Urinary bladder (tissue), 4 donors: ENCODE measurements around the gene TRPM6. TPM values are rescaled to one million over a fixed set of nuclear protein-coding genes. Genes with fewer than 3 reads are reported as not detected.
"Not testable (repeated sequence)": the region's sequence is repeated elsewhere in the genome, so short reads cannot be mapped to it uniquely, and the experiment has no call there.

Experiments used
- DNase-seq: peaks from one replicate; pipeline ENCODE4 v3.0.0-alpha.2; 2015; ENCODE audit errors: extremely low spot score
- H3K27ac ChIP-seq: one replicate; pipeline ENCODE4 v1.5.1; 2013; ENCODE audit warnings: low read depth, mild to moderate bottlenecking, moderate library complexity
- H3K36me3 ChIP-seq: one replicate; pipeline ENCODE4 v1.6.1; 2013; ENCODE audit warnings: mild to moderate bottlenecking, moderate library complexity; ENCODE audit not compliant: insufficient read depth
- H3K4me1 ChIP-seq: one replicate; pipeline ENCODE4 v1.6.1; 2013; ENCODE audit warnings: mild to moderate bottlenecking, moderate library complexity; ENCODE audit not compliant: insufficient read depth
- H3K4me3 ChIP-seq: one replicate; pipeline ENCODE4 v1.5.1; 2013; ENCODE audit warnings: low read depth, low read length
- WGBS: extraction: QIAGEN DNeasy Blood & Tissue Kit; methylation state at CpG from one replicate; pipeline ENCODE4 v1.1.7; 2013; 5-methylcytosine and 5-hydroxymethylcytosine counted together
- polyA plus RNA-seq: library from polyadenylated mRNA; stranded (reverse); fragments of 200-250 nt; gene quantifications from one replicate; pipeline ENCODE4 v1.2.3, GENCODE V29; 2013
- total RNA-seq: library from RNA; depleted of rRNA; stranded (reverse); fragments of >200 nt; gene quantifications from one replicate; pipeline ENCODE4 v1.2.3, GENCODE V29; 2014
- donor health status: healthy with polysubstance abuse.
- donor health status: healthy.

Gene TRPM6
- total and polyA plus RNA-seq, 2 donors = 0.24 to 0.63 TPM

- WGBS = 69% methylated on average over 2 of the region's 2 CpGs
- Histone ChIP-seq H3K27ac (no peak overlapping the region), H3K36me3 (no peaks in the 10 kb centered on the region), H3K4me3 (no peak overlapping the region), H3K4me1 (no peaks in the 10 kb centered on the region)
- no peak for DNase-seq
Observed at GRCh38 chr9:74874220-74874619, 13.5 kb downstream of the TRPM6 start.

GRCh38 chr9:74872619-74873233, 15.0 kb downstream of the TRPM6 start:
- no peaks in the 10 kb centered on the region for H3K4me1 ChIP-seq
- 81% methylated on average over 9 of the region's 9 CpGs for WGBS
- H3K27ac ChIP-seq = no peak overlapping the region
- DNase-seq = no peak
- H3K4me3 ChIP-seq = no peak overlapping the region
- no peaks in the 10 kb centered on the region for H3K36me3 ChIP-seq

DNA sequence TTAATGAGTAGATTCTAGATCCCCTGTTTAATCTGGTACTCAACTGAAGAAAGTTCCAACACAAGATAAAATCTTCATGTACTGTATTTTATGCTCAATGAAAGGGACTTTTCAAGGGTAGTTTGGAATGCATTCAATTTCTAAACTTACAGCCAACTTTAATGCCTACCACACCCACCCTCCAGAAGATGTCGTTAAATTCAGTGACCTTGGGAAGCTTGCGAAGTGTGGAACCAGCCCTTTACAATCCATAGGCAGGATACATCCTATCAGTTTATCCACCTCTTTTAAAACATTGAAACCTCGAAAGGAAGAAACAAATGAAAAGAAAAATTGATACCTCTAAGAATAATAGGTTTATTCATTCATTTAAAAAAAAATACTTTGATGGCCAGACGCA, 20.2 kb downstream of the TRPM6 start:
- Histone ChIP-seq H3K4me3 (no peak overlapping the region), H3K27ac (no peak overlapping the region), H3K36me3 (no peaks in the 10 kb centered on the region), H3K4me1 (no peaks in the 10 kb centered on the region)
- DNase-seq = no peak
- WGBS = 74% methylated on average over 4 of the region's 4 CpGs

- Histone ChIP-seq H3K4me3 (no peak overlapping the region), H3K36me3 (no peaks in the 10 kb centered on the region), H3K4me1 (no peaks in the 10 kb centered on the region), H3K27ac (no peak overlapping the region)
- 48% methylated on average over 3 of the region's 3 CpGs for WGBS
- no peak for DNase-seq
Observed at GRCh38 chr9:74865177-74865576, 22.5 kb downstream of the TRPM6 start.

DNA sequence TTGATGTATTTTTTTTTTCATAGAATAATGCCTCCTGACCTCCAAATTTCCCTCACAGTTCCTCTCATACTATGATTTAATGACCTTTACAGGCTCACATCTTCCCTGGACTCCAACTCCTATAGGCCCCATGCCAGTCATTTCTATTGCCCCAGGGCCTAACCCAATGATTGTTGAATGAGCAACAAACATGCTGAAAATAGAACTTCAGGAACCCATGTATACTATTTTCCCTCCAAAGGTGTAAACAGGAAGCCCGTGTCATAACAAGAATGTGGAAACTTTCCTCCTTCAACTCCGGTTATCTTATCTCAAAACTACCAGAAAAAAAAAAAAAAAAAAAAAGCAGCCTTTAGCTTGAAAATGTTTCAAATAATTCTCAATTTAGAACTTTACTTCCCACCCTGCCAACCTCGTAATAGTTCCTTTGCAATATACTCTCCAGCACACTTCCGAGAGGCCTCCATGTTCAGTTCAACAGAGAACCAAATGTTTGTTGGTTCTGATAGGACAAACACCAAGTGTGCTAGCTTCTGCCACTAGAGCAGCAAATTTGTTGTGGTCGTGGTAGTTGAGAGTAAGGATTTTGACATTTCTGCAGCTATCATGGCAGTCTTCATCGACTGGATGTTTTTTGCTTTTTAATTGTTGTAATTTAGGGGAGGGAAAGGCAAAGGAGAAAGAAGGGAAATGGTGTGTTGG, 25.8 kb downstream of the TRPM6 start:
- WGBS = 66% methylated on average over 6 of the region's 6 CpGs
- H3K4me3 ChIP-seq = no peak overlapping the region
- no peaks in the 10 kb centered on the region for H3K36me3 ChIP-seq
- DNase-seq = no peak
- peak overlapping the region; percentile 23 for H3K27ac ChIP-seq
- H3K4me1 ChIP-seq = no peaks in the 10 kb centered on the region

GRCh38 chr9:74861071-74861470, 26.6 kb downstream of the TRPM6 start:
- no peak for DNase-seq
- Histone ChIP-seq H3K4me3 (no peak overlapping the region), H3K4me1 (no peaks in the 10 kb centered on the region), H3K36me3 (no peaks in the 10 kb centered on the region), H3K27ac (no peak overlapping the region)
- WGBS = 59% methylated on average over 3 of the region's 3 CpGs

GRCh38 chr9:74860247-74860646, 27.5 kb downstream of the TRPM6 start:
- H3K4me3 ChIP-seq, H3K4me1 ChIP-seq, H3K27ac ChIP-seq, H3K36me3 ChIP-seq, DNase-seq: not testable (repeated sequence)
- 90% methylated on average over 5 of the region's 5 CpGs for WGBS

DNA sequence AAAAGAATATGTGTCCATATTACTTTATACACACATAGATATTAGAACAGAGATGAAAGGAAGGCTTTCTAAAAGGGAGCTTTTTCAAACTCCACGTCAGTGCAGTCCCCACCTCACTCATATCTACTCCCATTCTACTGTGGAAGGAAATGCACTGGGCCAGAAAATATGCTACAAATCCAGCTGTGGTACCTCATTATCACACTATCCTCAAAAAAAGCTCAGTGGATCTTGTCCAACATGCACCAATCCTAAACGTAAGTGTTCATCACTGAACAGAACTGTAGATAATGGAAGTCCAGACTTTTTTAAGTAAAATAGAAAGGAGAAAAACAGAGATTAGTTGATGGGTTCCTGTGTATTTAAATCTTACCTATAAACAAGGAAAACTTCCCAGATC, 27.9 kb downstream of the TRPM6 start:
- DNase-seq = no peak
- Histone ChIP-seq H3K27ac (no peak overlapping the region), H3K4me1 (no peaks in the 10 kb centered on the region), H3K36me3 (no peaks in the 10 kb centered on the region), H3K4me3 (no peak overlapping the region)
- 39% methylated on average over 2 of the region's 2 CpGs for WGBS

GRCh38 chr9:74858751-74859414, 28.8 kb downstream of the TRPM6 start:
- no peak overlapping the region for H3K4me3 ChIP-seq
- 45% methylated on average over 4 of the region's 4 CpGs for WGBS
- no peaks in the 10 kb centered on the region for H3K36me3 ChIP-seq
- H3K4me1 ChIP-seq = no peaks in the 10 kb centered on the region
- no peak for DNase-seq
- H3K27ac ChIP-seq = no peak overlapping the region

DNA sequence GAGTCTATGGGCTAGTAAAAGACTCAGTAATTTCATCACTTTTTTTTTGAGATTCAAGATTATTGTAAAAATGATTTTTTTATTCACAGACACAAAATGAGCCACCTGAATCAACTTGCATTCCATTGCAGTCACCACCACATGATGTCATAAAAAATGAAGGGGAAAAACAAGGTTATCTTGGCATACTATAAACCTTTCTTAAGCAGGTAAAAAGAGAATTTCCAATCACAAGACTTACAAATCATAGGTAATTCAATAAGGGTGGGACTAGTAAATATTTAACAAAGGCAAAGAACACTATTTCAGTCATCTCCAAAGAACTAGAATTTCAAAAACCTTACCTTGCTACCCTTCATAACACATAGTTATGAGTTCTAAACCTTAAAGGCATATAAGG, 30.7 kb downstream of the TRPM6 start:
- Histone ChIP-seq H3K36me3 (no peaks in the 10 kb centered on the region), H3K4me1 (no peaks in the 10 kb centered on the region), H3K27ac (no peak overlapping the region), H3K4me3 (no peak overlapping the region)
- DNase-seq = no peak

- H3K4me3 ChIP-seq = no peak overlapping the region
- H3K4me1 ChIP-seq = no peaks in the 10 kb centered on the region
- WGBS = 83% methylated on average over 6 of the region's 6 CpGs
- DNase-seq = no peak
- H3K27ac ChIP-seq = no peak overlapping the region
- no peaks in the 10 kb centered on the region for H3K36me3 ChIP-seq
Observed at GRCh38 chr9:74855072-74855471, 32.6 kb downstream of the TRPM6 start.

- not testable (repeated sequence) for H3K4me1 ChIP-seq, H3K27ac ChIP-seq, DNase-seq, H3K36me3 ChIP-seq, H3K4me3 ChIP-seq
- WGBS = 93% methylated on average over 36 of the region's 36 CpGs
Observed at GRCh38 chr9:74853024-74853423, 34.7 kb downstream of the TRPM6 start.

- 32% methylated on average over 4 of the region's 4 CpGs for WGBS
- no peak for DNase-seq
- Histone ChIP-seq H3K27ac (no peak overlapping the region), H3K4me3 (no peak overlapping the region), H3K36me3 (no peaks in the 10 kb centered on the region), H3K4me1 (no peaks in the 10 kb centered on the region)
Observed at GRCh38 chr9:74848153-74848525, 39.6 kb downstream of the TRPM6 start.

GRCh38 chr9:74847478-74848152, 40.1 kb downstream of the TRPM6 start:
- Histone ChIP-seq H3K36me3 (no peaks in the 10 kb centered on the region), H3K4me1 (no peaks in the 10 kb centered on the region), H3K4me3 (no peak overlapping the region), H3K27ac (no peak overlapping the region)
- 83% methylated on average over 5 of the region's 5 CpGs for WGBS
- DNase-seq = no peak
